Liver (tissue), 9 donors: Measurements from ENCODE around the gene PNPLA2. TPM values are rescaled to one million over a fixed set of nuclear protein-coding genes. Genes with fewer than 3 reads are reported as not detected.

Experiments
- DNase-seq: peaks from one replicate; pipeline ENCODE4 v3.0.0-alpha.2; 2017; ENCODE audit warnings: low spot score
- H3K27ac ChIP-seq, 2 donors: one replicate each; pipeline ENCODE4 v1.7.0; 2013; ENCODE audit warnings: inconsistent platforms in 2 of 2, low read length in 2 of 2, control low read depth in 1 of 2, low read depth in 1 of 2, mild to moderate bottlenecking in 1 of 2
- H3K27me3 ChIP-seq, 4 donors: one replicate each; pipeline versions ENCODE4 v1.6.1 to v1.7.0; 2013; ENCODE audit warnings: low read length in 3 of 4, inconsistent platforms in 1 of 4, mild to moderate bottlenecking in 1 of 4, moderate library complexity in 1 of 4; ENCODE audit not compliant: control insufficient read depth in 4 of 4, insufficient read depth in 4 of 4
- H3K36me3 ChIP-seq, 4 donors: one replicate each; pipeline versions ENCODE4 v1.6.1 to v1.7.0; 2013; ENCODE audit warnings: low read length in 3 of 4, mild to moderate bottlenecking in 3 of 4, low read depth in 1 of 4, moderate library complexity in 1 of 4; ENCODE audit not compliant: control insufficient read depth in 4 of 4, insufficient read depth in 3 of 4
- H3K4me1 ChIP-seq, 4 donors: one replicate each; pipeline versions ENCODE4 v1.6.1 to v1.7.0; 2013; ENCODE audit warnings: low read length in 3 of 4, mild to moderate bottlenecking in 3 of 4, moderate library complexity in 1 of 4; ENCODE audit not compliant: control insufficient read depth in 4 of 4, insufficient read depth in 4 of 4
- H3K4me3 ChIP-seq, 3 donors: one replicate each; pipeline versions ENCODE4 v1.6.1 to v1.7.0; 2013; ENCODE audit warnings: low read length in 3 of 3, control low read depth in 1 of 3, low read depth in 1 of 3, mild to moderate bottlenecking in 1 of 3
- H3K9ac ChIP-seq, 2 donors: one replicate each; pipeline ENCODE4 v1.7.0; 2013; ENCODE audit warnings: low read length in 2 of 2, mild to moderate bottlenecking in 2 of 2, moderate library complexity in 2 of 2, control low read depth in 1 of 2, low read depth in 1 of 2
- H3K9me3 ChIP-seq, 4 donors: one replicate each; pipeline versions ENCODE4 v1.6.1 to v1.7.0; 2013; ENCODE audit warnings: low read length in 3 of 4; ENCODE audit not compliant: control insufficient read depth in 4 of 4
- ATF3 ChIP-seq: IDR thresholded peaks from 2 replicates; pipeline ENCODE4 v1.6.1; 2016; ENCODE audit warnings: antibody characterized with exemption
- CTCF ChIP-seq: fragments of 150-350 bp; IDR thresholded peaks from 2 replicates; pipeline ENCODE4 v1.5.1; 2017; ENCODE audit warnings: improper control_type of control experiment, low read depth, low read length; ENCODE audit not compliant: missing input control
- EGR1 ChIP-seq, 2 donors: IDR thresholded peaks; 2 replicates each; pipeline ENCODE4 v1.6.1; 2016 to 2018; ENCODE audit warnings: antibody characterized with exemption in 2 of 2, low read depth in 2 of 2
- FOXA1 ChIP-seq: IDR thresholded peaks from 2 replicates; pipeline ENCODE4 v1.6.1; 2016; ENCODE audit warnings: antibody characterized with exemption
- FOXA2 ChIP-seq: IDR thresholded peaks from 2 replicates; pipeline ENCODE4 v1.6.1; 2016; ENCODE audit warnings: antibody characterized with exemption
- HNF4G ChIP-seq: IDR thresholded peaks from 2 replicates; pipeline ENCODE4 v1.6.1; 2016; ENCODE audit warnings: antibody characterized with exemption
- JUND ChIP-seq, 2 donors: IDR thresholded peaks; 2 replicates each; pipeline ENCODE4 v1.6.1; 2016; ENCODE audit warnings: antibody characterized with exemption in 2 of 2
- REST ChIP-seq: IDR thresholded peaks from 2 replicates; pipeline ENCODE4 v1.6.1; 2016; ENCODE audit warnings: antibody characterized with exemption, mild to moderate bottlenecking
- WGBS: extraction: QIAGEN DNeasy Blood & Tissue Kit; methylation state at CpG from one replicate; pipeline ENCODE4 v1.1.7; 2013; 5-methylcytosine and 5-hydroxymethylcytosine counted together
- polyA plus RNA-seq, 2 donors: library from polyadenylated mRNA; stranded (reverse) in 1 of 2; unstranded in 1 of 2; fragments of 200-250 nt in 1 of 2; fragments of >200 nt in 1 of 2; fragmentation: Nextera tagmentation in 1 of 2; extraction: Ambion mirVana in 1 of 2; gene quantifications; one replicate each; pipeline versions ENCODE4 v1.2.1 to v1.2.3, GENCODE V29; 2013 to 2015
- total RNA-seq, 2 donors: library from RNA; depleted of rRNA; stranded (reverse); fragments of >200 nt; gene quantifications; one replicate each; pipeline ENCODE4 v1.2.3, GENCODE V29; 2014
- donor health status: healthy.
- donor health status: healthy.
- donor health status: healthy.
- donor health status: healthy.
- donor health status: healthy.

Gene PNPLA2
- total and polyA plus RNA-seq, 4 donors = 13.7 to 58.9 (median 27.2) TPM

- TF ChIP-seq REST = no peak
- TF ChIP-seq FOXA1 = no peak
- no peak for TF ChIP-seq CTCF
- TF ChIP-seq FOXA2 = no peak
- H3K27ac ChIP-seq = no peak overlapping the region
- H3K4me3 ChIP-seq = no peak overlapping the region
- H3K9ac ChIP-seq = no peak overlapping the region
- peaks cover 0 to 4% (median 1%) of the 10 kb centered on the region in 4 donors for H3K4me1 ChIP-seq
- no peaks in the 10 kb centered on the region for H3K9me3 ChIP-seq
- 93% methylated on average over 27 of the region's 27 CpGs for WGBS
- no peaks in the 10 kb centered on the region for H3K27me3 ChIP-seq
- no peak for DNase-seq
- H3K36me3 ChIP-seq = no peaks in the 10 kb centered on the region
These were observed 35.2 kb downstream of the PNPLA2 start for GRCh38 chr11:853682-854448.

- Histone ChIP-seq H3K36me3 (no peaks in the 10 kb centered on the region), H3K27me3 (no peaks in the 10 kb centered on the region), H3K9ac (no peak overlapping the region), H3K27ac (no peak overlapping the region), H3K4me3 (no peak overlapping the region), H3K9me3 (no peaks in the 10 kb centered on the region), H3K4me1 (peaks cover 0 to 7% (median 3%) of the 10 kb centered on the region in 4 donors)
- no peak for TF ChIP-seq JUND (IDR thresholded peaks at IDR 0.05)
- 94% methylated on average over 20 of the region's 20 CpGs for WGBS
- no peak for DNase-seq
These were observed 36.1 kb downstream of the PNPLA2 start for GRCh38 chr11:854601-855329.

GRCh38 chr11:855330-855674, 36.6 kb downstream of the PNPLA2 start:
- Histone ChIP-seq H3K27ac (no peak overlapping the region), H3K9ac (no peak overlapping the region), H3K4me3 (no peak overlapping the region), H3K27me3 (no peaks in the 10 kb centered on the region), H3K4me1 (peaks cover 0 to 7% (median 3%) of the 10 kb centered on the region in 4 donors), H3K36me3 (no peaks in the 10 kb centered on the region), H3K9me3 (no peaks in the 10 kb centered on the region)
- TF ChIP-seq EGR1 (IDR thresholded peaks at IDR 0.05; ENCODE audit: low read depth in 2 of 2) (no peak), HNF4G (no peak), ATF3 (no peak)
- 93% methylated on average over 7 of the region's 7 CpGs for WGBS
- DNase-seq = no peak
